A549 (cell line): Measurements from ENCODE around the gene RASSF8.

Experiments
- CEBPB ChIP-seq, 2 experiments: fragments of >200 bp in 1 of 2; sonication (Bioruptor Twin) in 1 of 2; formaldehyde crosslinking in 1 of 2; IDR thresholded peaks; 2 replicates each; pipeline ENCODE4 v1.6.1; 2012 to 2016
- CHD2 ChIP-seq: fragments of 150-350 bp; IDR thresholded peaks from 2 replicates; pipeline ENCODE4 v1.6.1; 2014; ENCODE audit warnings: low read length; ENCODE audit not compliant: partially characterized antibody
- CTCF ChIP-seq: fragments of >200 bp; sonication (Bioruptor Twin); formaldehyde crosslinking; IDR thresholded peaks from 3 replicates; pipeline ENCODE4 v1.5.1; 2016
- E2F6 ChIP-seq: IDR thresholded peaks from 2 replicates; pipeline ENCODE4 v1.6.1; 2012; ENCODE audit warnings: low read depth, borderline replicate concordance
- EHMT2 ChIP-seq: fragments of 200-600 bp; sonication (generic); IDR thresholded peaks from 2 replicates; pipeline ENCODE4 v1.6.1; 2016; ENCODE audit warnings: antibody characterized with exemption, low read depth, mild to moderate bottlenecking, moderate library complexity
- JUN ChIP-seq, 2 experiments: fragments of >200 bp; sonication (Bioruptor Twin); formaldehyde crosslinking; IDR thresholded peaks; 2 replicates in 1 of 2; 3 replicates in 1 of 2; pipeline ENCODE4 v1.6.1; 2016 to 2017
- KDM1A ChIP-seq: fragments of 200-600 bp; sonication (generic); IDR thresholded peaks from 2 replicates; pipeline ENCODE4 v1.6.1; 2016; ENCODE audit warnings: low read depth, mild to moderate bottlenecking
- MAX ChIP-seq: IDR thresholded peaks from 2 replicates; pipeline ENCODE4 v1.6.1; 2012
- POLR2A ChIP-seq: IDR thresholded peaks from 2 replicates; pipeline ENCODE4 v1.6.1; 2012; ENCODE audit warnings: mild to moderate bottlenecking, low read length
- REST ChIP-seq: fragments of 200-600 bp; sonication (generic); IDR thresholded peaks from 2 replicates; pipeline ENCODE4 v1.6.1; 2016; ENCODE audit warnings: antibody characterized with exemption, mild to moderate bottlenecking, moderate library complexity
- RFX5 ChIP-seq: fragments of 450-650 bp; IDR thresholded peaks from 2 replicates; pipeline ENCODE4 v1.7.1; 2014; ENCODE audit warnings: antibody characterized with exemption, mild to moderate bottlenecking, moderate library complexity

- TF ChIP-seq REST: no peak
- TF ChIP-seq CTCF: no peak
- TF ChIP-seq JUN (IDR thresholded peaks at IDR 0.05): no peak
- no peak for TF ChIP-seq E2F6
- no peak for TF ChIP-seq CEBPB (IDR thresholded peaks at IDR 0.05)
- TF ChIP-seq POLR2A: no peak
- TF ChIP-seq KDM1A: no peak
- no peak for TF ChIP-seq EHMT2
- TF ChIP-seq CHD2: no peak
- no peak for TF ChIP-seq MAX
- no peak for TF ChIP-seq RFX5
Observed at GRCh38 chr12:25983625-25984024, 25.1 kb downstream of the RASSF8 start.
